Stimulated activated CD4-positive, alpha-beta T cell treated with anti-CD3 and anti-CD28 coated beads, Interleukin-12 subunit alpha, Interleukin-12 subunit beta, amount 100 ng/mL, for 48 hours (primary cell): Measurements from ENCODE around the gene ITPKB.

ENCODE experiments used
- DNase-seq, 3 donors: peaks; one replicate each; pipeline ENCODE4 v3.0.0-alpha.2; 2020; ENCODE audit warnings: low read depth in 2 of 3, low spot score in 1 of 3

Gene ITPKB

GRCh38 chr1:226708342-226708780 lies 30.7 kb downstream of the ITPKB start:
- no peak for DNase-seq

GRCh38 chr1:226706684-226707083 lies 32.4 kb downstream of the ITPKB start:
- no peak for DNase-seq

- DNase-seq: no peak
Observed at GRCh38 chr1:226704169-226704937, 34.7 kb downstream of the ITPKB start.

GRCh38 chr1:226702957-226703831 lies 35.9 kb downstream of the ITPKB start:
- peak; percentile 60 to 75 (median 70) for DNase-seq

GRCh38 chr1:226702318-226702956 lies 36.6 kb downstream of the ITPKB start:
- no peak for DNase-seq

- no peak for DNase-seq
Observed at GRCh38 chr1:226700861-226701260, 38.2 kb downstream of the ITPKB start.

- no peak for DNase-seq
Observed at GRCh38 chr1:226699166-226699565, 39.9 kb downstream of the ITPKB start.

GRCh38 chr1:226698659-226699058 lies 40.4 kb downstream of the ITPKB start:
- no peak for DNase-seq

GRCh38 chr1:226697929-226698544 lies 41.0 kb downstream of the ITPKB start:
- no peak for DNase-seq

DNA sequence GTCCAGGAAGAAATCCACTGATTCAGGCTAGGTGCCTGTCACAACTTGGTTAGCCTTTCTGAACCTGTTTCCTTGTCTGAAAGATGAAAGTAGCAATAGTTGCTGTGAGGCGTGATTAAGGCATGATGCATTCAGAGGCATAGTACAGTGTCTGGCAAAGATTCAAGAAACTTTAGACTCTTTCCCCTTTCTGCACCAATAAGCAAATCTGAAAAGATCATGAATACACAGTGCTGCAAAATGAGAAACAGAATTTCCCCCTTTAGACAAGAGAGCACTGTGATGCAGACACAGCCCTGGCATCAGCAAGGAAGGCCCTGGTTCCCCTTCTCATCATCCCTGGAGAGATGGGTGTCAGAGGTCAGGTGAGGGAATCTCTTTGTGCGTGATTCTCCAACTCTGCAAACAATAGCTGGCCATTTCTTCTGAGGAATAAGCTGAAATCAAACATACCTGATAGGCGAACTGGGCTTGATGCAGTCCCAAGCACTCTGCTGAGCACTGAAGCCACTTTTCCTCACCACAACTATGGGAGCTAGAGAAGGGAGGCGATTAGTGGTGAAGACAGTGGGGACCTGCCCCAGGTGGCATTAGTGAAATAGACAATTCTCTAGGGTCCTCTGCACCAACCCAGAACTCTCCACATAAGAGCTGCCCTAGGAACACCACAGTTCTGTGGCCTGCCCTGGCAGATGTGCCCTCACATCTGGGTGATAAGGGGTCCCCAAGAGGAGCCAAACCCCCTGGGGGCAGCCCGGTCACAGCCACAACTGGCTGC lies 41.7 kb downstream of the ITPKB start:
- DNase-seq: no peak

DNA sequence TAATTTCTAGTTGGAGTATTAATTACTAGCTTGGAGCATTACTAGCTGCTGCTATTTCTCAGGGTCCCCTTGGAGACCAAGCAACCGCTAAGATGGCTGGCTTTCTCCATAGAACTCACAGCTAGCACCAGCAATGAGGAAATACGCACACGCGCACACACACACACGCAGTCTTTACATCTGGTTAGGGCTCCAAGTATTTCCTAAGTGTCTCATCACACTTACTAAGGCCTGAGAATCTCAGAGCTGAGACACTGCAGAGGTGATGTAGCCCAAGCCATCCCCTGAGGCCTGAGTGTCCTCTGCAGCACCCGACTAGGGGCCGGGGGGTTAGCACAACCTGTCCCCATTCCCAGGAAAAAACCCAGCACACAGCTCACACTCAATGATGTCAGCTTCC lies 42.5 kb downstream of the ITPKB start:
- DNase-seq: no peak

DNA sequence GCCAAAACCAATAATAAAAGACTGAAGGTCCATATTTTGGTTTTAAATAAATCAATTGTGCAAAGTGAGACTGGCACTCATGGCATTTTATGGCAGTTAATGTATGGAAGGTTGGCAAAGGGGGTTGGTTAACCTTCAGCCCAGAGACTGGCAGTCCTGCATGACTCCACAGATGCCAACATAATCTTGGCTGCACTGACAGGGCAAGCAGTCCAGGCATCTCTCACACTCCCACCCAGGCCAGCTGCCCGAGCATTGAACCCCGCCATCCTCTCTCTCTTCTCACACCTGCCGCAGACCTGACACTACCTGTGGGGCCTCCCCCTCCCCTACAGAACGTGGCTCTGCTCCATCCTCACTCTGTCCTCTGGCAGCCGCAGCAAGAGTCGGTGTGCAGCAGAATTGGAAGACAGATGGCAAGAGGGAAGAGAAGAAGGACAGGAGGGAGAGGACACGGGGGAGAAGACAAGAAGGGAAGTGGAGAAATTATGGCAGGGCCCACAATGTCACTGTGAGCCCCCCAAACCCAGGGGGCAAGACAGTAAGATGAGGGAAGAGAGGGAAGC lies 43.7 kb downstream of the ITPKB start:
- no peak for DNase-seq

GRCh38 chr1:226692823-226693222 lies 46.3 kb downstream of the ITPKB start:
- DNase-seq: no peak

GRCh38 chr1:226692051-226692792 lies 46.9 kb downstream of the ITPKB start:
- no peak for DNase-seq

DNA sequence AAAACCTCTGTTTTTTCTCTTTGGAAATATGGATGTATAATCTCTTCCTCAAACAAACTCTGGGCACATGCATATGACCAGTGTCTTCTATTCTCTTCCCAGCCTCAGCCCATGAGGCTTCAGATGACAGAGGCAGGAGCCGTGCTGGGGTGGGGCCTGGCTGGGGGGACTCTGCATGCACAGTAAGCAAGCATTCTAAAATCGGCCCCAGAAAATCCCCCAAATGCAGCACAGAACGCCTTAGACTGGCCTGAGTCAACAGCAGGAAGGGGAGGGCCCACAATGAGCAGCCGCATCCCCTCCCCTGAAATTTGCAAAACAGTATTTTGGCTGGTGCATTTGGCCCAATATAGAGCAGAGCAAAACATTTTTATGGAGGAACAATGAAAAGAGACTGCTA lies 47.8 kb downstream of the ITPKB start:
- DNase-seq: no peak

- DNase-seq: peak in 1 of 3 donors; percentile 55
Observed at GRCh38 chr1:226690460-226690982, 48.6 kb downstream of the ITPKB start.

GRCh38 chr1:226688808-226689207 lies 50.3 kb downstream of the ITPKB start:
- DNase-seq: no peak

- DNase-seq: no peak
Observed at GRCh38 chr1:226688056-226688748, 50.9 kb downstream of the ITPKB start.

GRCh38 chr1:226687426-226687825 lies 51.7 kb downstream of the ITPKB start:
- no peak for DNase-seq
